ENCODE results near the gene FTO. TPM values are rescaled to one million over a fixed set of nuclear protein-coding genes. Genes with fewer than 3 reads are reported as not detected.

Gene FTO
- total and polyA plus RNA-seq, 2 of the 8 experiments (the other 6 are each of a cell fraction or from before 2014, with no cell fraction given), result 34.5 to 59.8 TPM

GRCh38 chr16:53924331-53925106 lies 220.6 kb downstream of the FTO start:
- Histone ChIP-seq H3K9me3 (ENCODE audit: insufficient read depth in 2 of 2, low read depth in 1 of 2, low read length in 1 of 2) (no peaks in the 10 kb centered on the region), H2BK20ac (ENCODE audit: low read length) (no peak overlapping the region), H3K4me1 (replicated peaks in 1 of 4; ENCODE audit: control insufficient read depth in 3 of 4, insufficient read depth in 4 of 4, low read length in 3 of 4) (peaks cover 0 to 4% (median 0%) of the 10 kb centered on the region in 4 experiments; a peak in 1 of 7 replicates), H3K4me2 (ENCODE audit: insufficient read depth in 1 of 2, low read depth in 2 of 2, low read length in 2 of 2) (no peak overlapping the region), H3K27ac (ENCODE audit: low read depth, low read length) (no peak overlapping the region), H4K20me1 (replicated peaks in 1 of 2; ENCODE audit: control insufficient read depth in 1 of 2, insufficient read depth in 2 of 2, low read length in 2 of 2) (no peaks in the 10 kb centered on the region), H3K79me2 (ENCODE audit: control insufficient read depth in 1 of 2, insufficient read depth in 2 of 2, low read length in 2 of 2) (no peaks in the 10 kb centered on the region), H3K4ac (replicated peaks; ENCODE audit: insufficient read length, low read depth, low read length) (no peak overlapping the region), H3K36me3 (ENCODE audit: control insufficient read depth in 2 of 4, insufficient read depth in 4 of 4, low read length in 3 of 4) (no peaks in the 10 kb centered on the region), H2BK12ac (ENCODE audit: low read depth, low read length) (no peak overlapping the region), H2BK5ac (ENCODE audit: low read depth, low read length) (no peak overlapping the region), H2AFZ (ENCODE audit: low read length) (no peak overlapping the region), H2BK15ac (ENCODE audit: low read length) (no peak overlapping the region), H3K9ac (replicated peaks in 1 of 4; ENCODE audit: extremely low read depth in 1 of 4, low read depth in 3 of 4, low read length in 3 of 4) (no peak overlapping the region), H3K23me2 (ENCODE audit: low read depth, low read length) (no peaks in the 10 kb centered on the region), H4K91ac (replicated peaks; ENCODE audit: insufficient read length, low read length) (no peak overlapping the region), H3K18ac (ENCODE audit: extremely low read depth, low read length) (no peak overlapping the region), H4K5ac (ENCODE audit: insufficient read length, low read depth, low read length) (no peak overlapping the region), H3K14ac (ENCODE audit: insufficient read length) (no peak overlapping the region), H3K56ac (replicated peaks; ENCODE audit: insufficient read length, low read depth, low read length) (no peak overlapping the region), H3K27me3 (replicated peaks in 1 of 4; ENCODE audit: control insufficient read depth in 3 of 4, extremely low read depth in 1 of 4, insufficient read depth in 3 of 4, low read length in 3 of 4) (no peaks in the 10 kb centered on the region), H2AK5ac (ENCODE audit: low read depth, low read length) (no peak overlapping the region), H3K23ac (ENCODE audit: insufficient read length) (no peak overlapping the region), H3K4me3 (ENCODE audit: extremely low read depth in 1 of 4, insufficient read depth in 2 of 4, low read depth in 3 of 4, low read length in 4 of 4) (no peak overlapping the region), H3K79me1 (ENCODE audit: low read depth, low read length) (no peaks in the 10 kb centered on the region), H2BK120ac (replicated peaks; ENCODE audit: low read depth, low read length) (no peak overlapping the region), H4K8ac (ENCODE audit: extremely low read depth, insufficient read depth, low read length) (no peak overlapping the region)
- ChIA-PET POLR2A (ENCODE audit: partially characterized antibody) (no interaction called here), CTCF (ENCODE audit: partially characterized antibody) (interaction anchor here (1.6 kb wide), 1 partner anchor 39 kb away, joined by 3 read pairs; no protein-coding TSS in a partner anchor)
- DNase-seq (ENCODE audit: low read depth in 1 of 2, low spot score in 2 of 2), result no peak
- WGBS, 2 experiments (ENCODE audit: extremely low coverage in 1 of 2, insufficient coverage in 1 of 2, insufficient read length in 1 of 2, insufficient replicate concordance in 2 of 2, low coverage in 1 of 2, low lambda C conversion rate in 2 of 2, missing lambda C conversion rate in 1 of 2), result 93% methylated on average over 8 of the region's 8 CpGs; no CpG with 5 or more reads in 1 of the 2 experiments
- no peak for FAIRE-seq
- TF ChIP-seq TEAD4 (IDR thresholded peaks at IDR 0.05; ENCODE audit: low read depth, low read length) (no peak), GABPA (IDR thresholded peaks at IDR 0.05; ENCODE audit: borderline replicate concordance, insufficient read depth, low read length) (no peak), SP4 (IDR thresholded peaks at IDR 0.05; ENCODE audit: low read length) (no peak), RNF2 (IDR thresholded peaks at IDR 0.05; ENCODE audit: borderline replicate concordance, low read depth, low read length, missing control alignments, poor library complexity, severe bottlenecking) (no peak), POLR2AphosphoS5 (IDR thresholded peaks at IDR 0.05; ENCODE audit: low read depth, low read length) (no peak), CTBP2 (IDR thresholded peaks at IDR 0.05; ENCODE audit: borderline replicate concordance, insufficient read depth, insufficient read length, low read length) (no peak), HDAC2 (IDR thresholded peaks at IDR 0.05; ENCODE audit: borderline replicate concordance in 1 of 2, low read depth in 2 of 2, low read length in 2 of 2) (no peak), BRCA1 (IDR thresholded peaks at IDR 0.05; ENCODE audit: low read depth, low read length) (no peak), TCF12 (IDR thresholded peaks at IDR 0.05; ENCODE audit: low read depth, low read length) (no peak), HDAC6 (IDR thresholded peaks at IDR 0.05; ENCODE audit: low read depth, low read length) (no peak), EGR1 (IDR thresholded peaks at IDR 0.05; ENCODE audit: borderline replicate concordance, low read depth, low read length) (no peak), RAD21 (IDR thresholded peaks at IDR 0.05 in 1 of 2, conservative IDR thresholded peaks at IDR 0.05 in 1 of 2; ENCODE audit: low read depth in 2 of 2, low read length in 2 of 2) (no peak)

All from H1 (cell line).